ENCODE results near the gene DAND5.

DNA sequence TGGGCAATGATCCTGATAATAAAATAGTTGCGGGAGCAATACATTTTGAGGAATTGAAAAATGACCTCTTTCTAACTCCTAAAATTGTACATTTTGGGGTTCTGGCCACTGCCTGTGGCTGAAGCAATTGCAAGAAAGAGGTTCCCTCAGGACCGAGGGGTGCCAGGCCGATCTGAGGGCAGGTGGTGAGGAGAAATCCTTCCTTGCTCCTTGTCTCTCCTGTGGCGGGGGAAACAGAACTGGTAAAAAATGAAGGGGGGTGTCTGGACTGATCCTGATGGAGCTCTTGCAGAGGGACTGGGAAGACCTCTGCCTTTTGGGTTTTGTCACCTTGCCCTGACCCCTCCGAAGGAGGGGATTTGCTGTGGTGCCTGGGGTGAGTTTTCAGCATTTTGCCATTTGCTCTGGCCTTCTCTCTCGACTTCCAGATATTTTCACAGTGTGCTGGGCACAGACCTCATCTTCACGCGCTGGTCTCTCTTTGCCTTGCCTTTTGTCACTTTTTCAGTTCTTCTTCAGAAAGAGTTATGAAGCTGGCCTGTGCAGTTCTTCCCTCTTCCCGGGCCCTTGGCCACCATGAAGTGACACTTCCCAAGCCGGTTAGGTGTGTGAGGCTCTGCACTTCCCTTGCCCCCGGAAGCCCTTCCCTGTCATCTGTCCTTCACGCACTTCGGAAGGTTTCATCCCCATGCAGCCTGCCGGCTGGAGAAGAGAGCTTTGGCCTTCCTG lies 48.1 kb downstream of the DAND5 start:
- TF ChIP-seq, protein P1, sequence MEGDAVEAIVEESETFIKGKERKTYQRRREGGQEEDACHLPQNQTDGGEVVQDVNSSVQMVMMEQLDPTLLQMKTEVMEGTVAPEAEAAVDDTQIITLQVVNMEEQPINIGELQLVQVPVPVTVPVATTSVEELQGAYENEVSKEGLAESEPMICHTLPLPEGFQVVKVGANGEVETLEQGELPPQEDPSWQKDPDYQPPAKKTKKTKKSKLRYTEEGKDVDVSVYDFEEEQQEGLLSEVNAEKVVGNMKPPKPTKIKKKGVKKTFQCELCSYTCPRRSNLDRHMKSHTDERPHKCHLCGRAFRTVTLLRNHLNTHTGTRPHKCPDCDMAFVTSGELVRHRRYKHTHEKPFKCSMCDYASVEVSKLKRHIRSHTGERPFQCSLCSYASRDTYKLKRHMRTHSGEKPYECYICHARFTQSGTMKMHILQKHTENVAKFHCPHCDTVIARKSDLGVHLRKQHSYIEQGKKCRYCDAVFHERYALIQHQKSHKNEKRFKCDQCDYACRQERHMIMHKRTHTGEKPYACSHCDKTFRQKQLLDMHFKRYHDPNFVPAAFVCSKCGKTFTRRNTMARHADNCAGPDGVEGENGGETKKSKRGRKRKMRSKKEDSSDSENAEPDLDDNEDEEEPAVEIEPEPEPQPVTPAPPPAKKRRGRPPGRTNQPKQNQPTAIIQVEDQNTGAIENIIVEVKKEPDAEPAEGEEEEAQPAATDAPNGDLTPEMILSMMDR (IDR thresholded peaks at IDR 0.05), result no peak
- no peak for TF ChIP-seq ZFX (IDR thresholded peaks at IDR 0.05; ENCODE audit: borderline replicate concordance)
